H4 (cell line): ENCODE measurements around the gene MACROH2A1. TPM values are rescaled to one million over a fixed set of nuclear protein-coding genes. Genes with fewer than 3 reads are reported as not detected.
A peak's percentile ranks its signal among the peaks of the same experiment; 100 is the strongest.

ENCODE experiments used
- DNase-seq: peaks from one replicate; pipeline ENCODE4 v3.0.0-alpha.2; 2015; ENCODE audit warnings: low spot score
- total RNA-seq: library from RNA; depleted of rRNA; stranded (reverse); fragments of >200 nt; shearing (Covaris generic); gene quantifications from 2 replicates; pipeline ENCODE4 v1.2.3, GENCODE V29; 2014

MACROH2A1 gene
- total RNA-seq, 1 experiment from 2014 or later, result 270 TPM

DNA sequence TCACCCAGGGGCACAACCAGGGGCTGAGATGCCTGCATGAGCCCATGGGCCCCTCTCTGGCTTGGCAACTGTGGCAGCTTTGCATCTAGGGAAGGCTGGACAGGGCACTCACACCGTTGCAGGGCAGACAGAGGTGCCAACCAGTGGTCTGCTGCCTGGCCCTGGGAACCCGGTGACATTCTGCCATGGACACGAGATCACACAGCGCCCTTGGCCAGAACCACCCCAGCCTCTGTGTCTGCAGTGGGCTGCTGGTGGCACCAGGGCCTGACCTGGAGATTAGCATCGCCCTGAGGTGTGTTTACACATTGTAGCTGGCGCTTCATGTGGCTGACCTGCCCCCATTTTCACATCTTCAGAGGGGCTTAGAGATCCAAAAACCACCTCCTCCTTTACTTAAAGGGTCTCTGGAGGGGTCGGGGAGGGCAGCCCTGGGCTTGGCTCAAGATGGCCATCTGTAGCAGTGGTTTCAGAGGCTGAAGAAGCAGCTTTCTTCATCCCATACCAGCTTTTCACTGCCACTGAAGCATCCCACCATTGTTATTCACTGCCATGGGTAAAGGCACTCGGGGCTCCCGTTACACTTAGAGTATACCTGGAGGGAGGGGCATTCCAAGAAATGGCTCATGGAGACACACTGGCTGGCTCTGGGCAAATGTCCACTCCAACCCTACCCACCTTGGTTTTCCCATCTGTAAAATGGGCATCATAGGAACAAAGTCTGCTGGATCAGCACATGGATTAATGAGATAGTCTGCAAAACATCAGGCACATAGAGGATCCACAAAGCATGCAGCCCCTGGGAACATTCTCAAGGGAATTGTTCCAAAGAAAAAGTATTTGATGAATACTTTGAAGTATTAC lies 36.7 kb upstream of the MACROH2A1 start:
- no peak for DNase-seq

DNA sequence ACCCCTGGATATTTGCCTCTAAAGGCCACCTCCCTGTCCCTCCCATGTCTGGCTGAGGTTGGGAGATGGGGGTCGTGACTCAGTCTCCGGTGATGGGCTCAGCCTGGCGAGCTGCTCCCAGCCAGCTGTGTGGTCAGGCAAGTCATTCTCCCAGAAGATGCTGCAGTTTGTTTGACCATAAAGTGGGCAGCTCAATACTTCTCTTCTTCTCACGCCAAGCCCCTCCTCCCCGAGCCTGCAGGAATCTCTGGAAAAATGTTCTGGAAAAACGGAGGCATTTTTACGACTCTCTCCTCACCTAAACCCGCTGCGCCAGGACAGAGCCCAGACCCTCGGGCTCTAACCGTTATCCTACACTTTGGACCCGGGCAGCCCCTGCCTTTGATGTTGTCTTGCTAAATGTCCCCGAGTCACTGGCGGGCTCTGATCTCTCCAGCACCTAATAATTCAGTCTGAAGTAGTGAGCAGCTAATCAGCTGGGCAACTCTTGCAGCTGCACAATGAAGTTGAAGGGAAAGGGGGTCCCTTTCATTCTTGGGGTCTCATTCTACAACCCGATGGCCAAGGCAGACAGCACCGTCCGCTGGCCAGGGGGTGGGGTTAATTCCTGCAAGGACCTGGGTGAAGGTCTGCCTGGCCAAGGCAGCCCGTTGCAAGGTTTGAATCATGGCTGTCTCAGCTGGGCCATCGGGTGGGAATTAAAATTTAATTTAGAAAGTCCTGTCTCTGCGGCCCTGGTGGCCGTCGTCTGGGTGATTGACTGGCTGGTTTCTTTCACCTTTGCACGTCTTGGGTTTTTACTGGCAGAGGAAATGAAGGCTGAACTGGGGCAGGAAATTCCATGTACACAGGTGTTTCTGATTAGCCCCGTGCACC lies 35.8 kb upstream of the MACROH2A1 start:
- no peak for DNase-seq

DNA sequence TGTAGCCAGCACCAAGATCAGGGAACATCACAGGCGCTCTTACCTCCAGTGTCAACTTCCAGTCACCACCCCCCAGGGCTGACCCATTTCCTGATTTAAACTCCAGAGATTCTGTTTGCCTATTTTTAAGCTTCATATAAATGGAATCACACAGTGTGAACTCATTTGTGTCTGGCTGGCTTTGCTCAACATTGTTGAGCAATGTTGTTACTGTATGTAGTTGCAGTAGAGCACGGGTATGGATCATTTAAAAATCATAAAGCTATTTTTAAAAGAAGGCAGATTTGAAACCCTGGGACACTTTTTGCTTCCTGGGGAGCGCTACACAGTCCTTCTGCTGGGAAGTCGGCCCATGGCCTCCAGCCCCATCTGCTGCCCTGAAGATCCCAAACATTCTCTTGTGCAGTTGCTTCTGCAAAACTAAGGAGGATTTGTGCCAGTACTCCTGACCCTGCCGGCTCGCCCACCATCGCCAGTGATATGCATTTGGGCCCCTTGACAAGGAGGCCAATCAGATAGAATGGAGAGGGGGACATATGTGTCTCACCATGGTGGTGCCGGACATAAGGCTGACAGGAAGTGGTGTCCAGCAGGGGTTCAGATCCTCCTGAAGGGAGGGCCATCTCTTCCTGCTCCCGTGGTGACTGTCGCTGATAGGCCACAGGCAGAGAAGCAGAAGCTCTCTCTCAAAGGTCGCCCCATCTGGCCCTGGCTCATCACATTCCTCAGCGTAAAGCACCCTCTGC lies 34.8 kb upstream of the MACROH2A1 start:
- no peak for DNase-seq

DNA sequence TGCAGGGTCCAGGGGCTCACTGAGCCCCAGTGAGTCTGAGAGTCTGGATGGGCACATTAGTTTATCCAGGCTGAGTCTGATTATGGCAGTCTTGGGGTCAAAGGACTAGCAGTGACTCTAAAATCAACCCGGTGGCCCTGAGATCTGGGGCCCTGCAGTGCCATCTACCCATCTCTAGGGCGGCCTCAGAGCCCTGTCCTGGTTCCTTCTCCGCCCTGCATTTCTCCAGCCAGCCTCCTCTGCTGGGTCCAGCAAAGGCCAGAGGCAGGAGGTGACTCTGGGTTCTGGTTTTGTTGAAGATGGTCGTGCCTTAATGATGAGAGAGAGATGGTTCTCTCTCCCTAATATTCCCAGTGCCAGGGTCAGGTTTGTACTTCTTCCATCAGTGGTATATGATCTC lies 33.1 kb upstream of the MACROH2A1 start:
- DNase-seq, result no peak

DNA sequence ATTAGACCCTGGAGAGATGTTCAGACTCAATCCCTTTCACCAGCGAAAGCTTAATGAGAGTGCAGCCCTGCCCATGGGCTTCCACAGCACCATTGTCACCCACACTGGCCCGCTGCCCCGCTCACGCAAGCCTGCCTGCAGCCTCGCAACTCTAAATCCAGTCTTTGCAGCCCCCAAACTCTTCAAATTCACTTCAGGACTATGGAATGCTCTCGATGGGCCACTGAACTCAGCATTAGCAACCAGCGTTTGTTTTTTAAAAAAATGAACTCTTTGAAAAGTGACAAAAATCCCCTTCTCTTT lies 31.1 kb upstream of the MACROH2A1 start:
- no peak for DNase-seq

DNA sequence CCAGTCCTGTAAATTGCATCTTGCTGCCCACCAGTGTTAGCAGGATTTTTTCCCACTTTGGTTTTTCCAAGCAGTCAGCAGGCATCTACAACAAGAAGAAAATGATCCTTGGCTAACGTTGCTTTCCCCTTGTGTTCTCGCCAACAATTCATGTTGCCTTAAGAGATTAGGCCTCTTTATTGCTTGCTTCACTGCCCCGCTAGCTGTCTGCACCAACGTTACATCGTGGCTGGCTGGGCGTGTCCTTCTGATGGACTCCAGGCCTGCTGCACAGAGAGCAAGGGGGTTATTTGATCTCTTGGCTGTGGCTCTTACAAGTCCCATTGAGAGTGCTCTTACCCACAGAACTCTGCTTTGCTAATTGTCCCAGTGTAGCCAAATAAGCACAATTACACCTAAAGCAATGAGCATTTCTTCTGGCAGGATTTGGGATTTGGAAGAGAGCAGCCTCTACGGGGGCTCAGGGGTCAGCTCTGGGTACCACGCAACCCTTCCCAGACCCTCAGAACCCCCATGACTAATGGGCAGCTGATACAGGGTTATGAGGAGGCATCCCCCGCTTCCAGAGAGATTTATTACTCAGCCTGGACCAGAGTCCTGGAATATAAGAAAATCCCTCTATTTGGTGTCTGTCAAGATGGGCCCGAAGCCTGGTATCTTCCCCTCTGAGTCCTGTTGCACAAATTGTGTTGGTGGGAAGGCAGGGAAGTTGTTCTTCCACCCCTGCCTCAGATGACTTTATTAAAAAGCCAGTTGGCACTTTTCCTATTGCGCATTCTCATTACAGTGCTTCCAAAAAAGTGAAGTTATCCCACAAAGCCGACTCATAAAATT lies 30.5 kb upstream of the MACROH2A1 start:
- no peak for DNase-seq

DNA sequence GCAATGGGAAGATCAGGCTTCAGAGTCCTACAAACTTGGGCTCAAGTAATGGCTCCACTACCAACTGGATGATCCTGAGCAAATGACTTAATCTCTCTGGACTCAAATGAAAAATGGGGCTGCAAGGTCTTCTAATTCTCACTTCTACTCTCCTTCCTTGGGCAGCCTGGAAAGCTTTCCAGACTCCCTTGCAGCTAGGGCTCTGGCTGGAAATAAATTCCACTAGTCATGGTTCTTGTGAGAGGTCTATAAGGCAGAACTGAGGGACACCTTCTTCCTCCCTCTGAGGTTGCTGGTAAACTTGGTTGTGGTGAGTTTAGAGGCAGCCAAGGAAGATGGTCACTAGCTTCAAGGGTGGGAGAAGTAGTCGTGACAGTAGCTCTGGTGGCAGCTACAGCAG lies 29.6 kb upstream of the MACROH2A1 start:
- no peak for DNase-seq

DNA sequence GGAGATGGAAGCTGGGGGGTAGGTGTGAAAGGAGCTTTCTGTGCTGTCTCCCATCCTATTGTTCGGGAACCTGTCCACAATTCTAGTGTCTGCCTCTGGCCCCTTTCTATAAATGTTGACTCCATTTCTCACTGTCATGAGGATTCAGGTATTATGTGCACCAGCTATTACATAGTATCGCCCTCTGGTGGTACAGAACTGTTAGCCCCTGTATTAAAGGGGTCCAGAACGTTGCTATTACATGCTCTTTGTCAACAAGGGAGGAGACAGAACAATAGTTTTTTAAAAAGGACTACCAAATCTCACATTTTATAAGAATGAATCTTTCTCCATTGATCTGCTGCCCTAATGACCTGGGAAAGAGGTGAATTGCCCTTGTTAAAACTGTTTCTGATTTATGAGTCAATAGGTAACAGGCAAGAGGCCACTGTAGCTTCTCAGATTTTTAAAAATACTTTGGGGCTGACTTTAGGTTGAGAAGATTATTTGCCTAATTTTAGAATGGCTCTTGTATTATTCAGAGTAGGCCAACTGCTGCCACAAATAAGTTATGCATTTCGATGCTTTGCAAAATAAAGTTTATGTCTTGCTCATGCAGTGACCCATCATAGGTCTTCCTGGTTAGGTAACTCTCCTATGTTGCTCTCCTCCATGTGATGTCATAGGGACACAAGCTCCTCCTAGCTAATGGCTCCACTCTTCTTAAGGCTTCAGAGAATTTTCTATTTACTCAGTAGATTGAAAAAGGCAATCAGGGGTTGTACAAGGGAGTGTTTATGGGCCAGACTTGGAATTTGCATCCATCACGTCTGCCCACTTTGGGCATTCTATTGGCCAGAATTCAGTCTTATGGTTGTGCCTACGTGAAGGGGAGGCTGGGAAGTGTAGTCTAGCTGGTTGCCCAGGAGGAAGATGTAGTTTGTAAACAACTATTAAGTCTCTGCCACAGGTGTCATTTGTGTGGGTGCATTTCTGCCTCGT lies 27.4 kb upstream of the MACROH2A1 start:
- DNase-seq, result peak; percentile 54

DNA sequence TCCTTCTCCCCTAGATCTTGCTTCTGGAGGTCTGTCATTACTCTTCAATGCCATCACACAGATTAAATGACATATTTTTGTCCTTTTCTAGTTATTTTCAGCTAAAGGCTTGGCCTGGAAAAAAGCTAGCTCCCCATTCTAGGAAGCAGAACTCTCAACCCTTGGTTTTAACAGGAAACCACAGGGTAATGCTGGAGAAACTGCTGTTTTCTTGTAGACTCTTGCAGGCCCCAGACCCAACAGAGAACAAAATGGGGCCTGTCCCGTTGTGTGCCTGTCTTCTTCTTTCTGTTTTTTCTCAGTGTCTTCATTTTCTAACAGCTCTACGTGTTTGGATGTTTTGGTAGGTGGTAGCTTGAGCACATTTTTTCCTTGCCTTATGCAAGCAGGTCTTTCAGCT lies 26.6 kb upstream of the MACROH2A1 start:
- DNase-seq, result no peak

DNA sequence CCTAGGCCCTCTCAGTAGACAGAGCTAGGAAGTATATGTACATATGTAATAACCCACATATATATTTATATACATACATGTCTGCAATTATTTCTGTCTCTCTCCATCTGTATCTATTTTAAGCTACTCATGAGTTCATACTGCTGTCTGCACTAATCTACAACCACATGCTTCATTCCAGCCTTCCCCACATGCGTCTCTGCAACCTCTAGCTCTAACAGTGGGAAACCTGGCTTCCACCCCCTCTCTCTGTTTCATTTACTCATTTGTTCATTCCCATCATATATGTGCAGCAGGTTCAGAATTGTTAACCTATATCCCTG lies 24.8 kb upstream of the MACROH2A1 start:
- no peak for DNase-seq

DNA sequence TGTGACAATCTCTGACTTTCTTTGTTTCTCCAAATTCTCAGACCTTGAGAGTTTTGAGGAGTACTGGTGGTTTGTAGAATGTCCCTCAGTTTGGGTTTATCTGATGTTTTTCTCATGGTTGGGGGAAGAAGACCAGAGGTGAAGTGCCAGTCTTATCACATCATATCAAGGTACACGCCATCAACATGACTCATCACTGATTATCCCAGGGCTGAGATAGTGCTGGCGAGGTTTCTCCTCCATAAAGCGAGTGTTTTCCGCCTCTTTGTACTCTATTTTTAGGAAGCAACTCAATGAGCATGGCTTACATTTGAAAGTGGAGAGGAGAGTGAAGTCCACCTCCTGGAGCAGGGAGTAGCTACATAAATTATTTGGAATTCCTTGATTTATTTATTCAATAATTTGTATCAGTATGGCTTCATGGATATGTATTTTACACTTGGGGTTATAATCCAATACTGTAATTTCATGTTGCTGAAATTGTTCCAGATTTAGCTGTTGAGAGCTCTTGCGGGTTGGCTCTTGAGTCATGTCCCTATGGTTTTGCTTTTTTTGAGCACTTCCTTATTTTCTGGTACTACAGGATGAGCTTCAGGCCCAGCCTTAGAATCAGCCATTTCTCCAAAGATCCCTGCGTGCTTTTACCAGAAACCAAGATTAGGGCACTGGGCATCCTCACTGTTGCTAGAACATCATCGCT lies 24.3 kb upstream of the MACROH2A1 start:
- no peak for DNase-seq

DNA sequence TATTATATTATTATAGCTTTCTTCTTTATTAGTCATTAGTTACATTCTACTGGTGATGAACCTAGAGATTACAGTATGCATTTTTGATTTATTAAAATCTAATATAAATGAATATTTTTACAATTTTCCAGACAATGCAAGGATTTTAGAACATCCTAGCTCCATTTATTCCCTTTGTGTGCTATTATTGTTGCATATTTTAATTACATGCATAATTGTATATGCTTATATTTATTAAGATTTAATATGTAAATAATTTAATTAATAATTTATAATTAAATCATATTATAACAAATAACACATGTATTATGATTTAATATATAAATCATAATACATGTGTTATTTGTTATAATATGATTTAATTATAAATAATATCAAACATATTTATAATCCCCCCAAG lies 23.4 kb upstream of the MACROH2A1 start:
- DNase-seq, result no peak

DNA sequence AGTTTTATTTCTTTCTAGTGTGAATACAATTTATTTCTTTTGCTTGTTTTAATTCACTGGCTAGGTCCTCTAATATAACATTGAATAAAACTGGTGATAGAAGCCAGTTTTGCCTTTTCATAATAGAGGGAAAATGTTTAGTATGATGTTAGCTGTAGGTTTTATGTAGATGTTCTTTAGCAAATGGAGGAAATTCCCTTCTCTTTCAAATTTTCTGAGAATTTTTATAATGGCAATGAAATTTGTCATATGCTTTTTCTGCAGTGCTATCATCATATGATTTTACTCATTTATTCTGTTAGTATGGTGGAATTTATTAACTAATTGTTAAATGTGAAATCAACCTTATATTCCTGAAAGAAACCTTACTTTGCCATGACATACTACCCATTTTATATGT lies 18.1 kb upstream of the MACROH2A1 start:
- no peak for DNase-seq

DNA sequence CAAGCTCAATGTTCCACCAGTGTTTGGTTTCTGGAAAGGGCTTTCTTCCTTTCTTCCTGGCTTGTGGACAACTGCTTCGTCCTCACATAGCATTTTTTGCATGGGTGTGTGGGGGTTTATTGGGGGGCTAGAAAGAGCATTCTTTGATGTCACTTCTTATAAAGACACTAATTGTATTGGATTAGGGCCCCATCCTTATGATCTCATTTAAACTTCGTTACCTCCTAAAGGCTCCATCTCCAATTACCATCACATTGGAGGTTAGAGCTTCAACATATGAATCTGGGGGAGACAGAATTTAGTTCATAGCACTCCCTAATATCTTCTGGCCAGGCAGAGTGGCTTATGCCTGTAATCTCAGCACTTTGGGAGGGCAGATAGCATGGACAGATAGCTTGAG lies 6.1 kb upstream of the MACROH2A1 start:
- DNase-seq, result no peak

DNA sequence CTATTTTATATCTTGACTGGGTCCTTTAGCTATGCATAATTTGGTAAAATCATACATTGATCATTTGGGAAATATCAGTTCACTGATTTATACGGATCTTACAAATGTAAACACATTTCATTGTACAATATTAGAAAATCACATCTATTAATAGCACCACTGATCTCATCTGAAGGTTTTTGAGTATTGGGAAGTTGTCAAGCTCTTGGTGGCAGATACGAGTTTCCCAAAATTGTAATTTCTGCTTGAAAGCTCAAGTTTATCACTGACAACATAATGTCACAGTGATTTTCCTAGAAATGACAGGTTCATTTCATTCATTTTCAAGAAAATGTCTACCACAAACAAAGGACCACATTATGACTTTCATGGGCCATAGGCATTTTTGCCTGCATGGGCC lies 3.0 kb upstream of the MACROH2A1 start:
- no peak for DNase-seq

DNA sequence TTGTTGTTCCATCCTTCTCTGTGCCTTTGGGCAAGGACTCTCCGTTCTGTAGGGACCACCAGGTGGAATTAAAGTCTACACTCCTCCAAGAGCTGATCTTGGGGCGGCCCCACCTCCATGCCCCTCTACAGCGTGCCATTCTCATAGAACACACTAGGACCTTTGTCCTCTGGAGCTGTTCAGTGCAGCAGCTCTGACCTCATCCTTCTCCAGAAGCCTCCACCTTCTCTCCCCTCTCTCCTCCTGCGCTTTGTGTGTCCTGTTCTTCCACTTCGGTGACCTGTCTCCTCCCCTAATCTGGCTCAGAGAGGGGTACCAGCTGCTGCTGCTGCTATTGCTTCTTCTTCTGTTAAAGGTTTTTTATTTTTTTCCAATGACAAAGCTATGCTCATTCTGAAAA lies 1.8 kb upstream of the MACROH2A1 start:
- DNase-seq, result no peak

DNA sequence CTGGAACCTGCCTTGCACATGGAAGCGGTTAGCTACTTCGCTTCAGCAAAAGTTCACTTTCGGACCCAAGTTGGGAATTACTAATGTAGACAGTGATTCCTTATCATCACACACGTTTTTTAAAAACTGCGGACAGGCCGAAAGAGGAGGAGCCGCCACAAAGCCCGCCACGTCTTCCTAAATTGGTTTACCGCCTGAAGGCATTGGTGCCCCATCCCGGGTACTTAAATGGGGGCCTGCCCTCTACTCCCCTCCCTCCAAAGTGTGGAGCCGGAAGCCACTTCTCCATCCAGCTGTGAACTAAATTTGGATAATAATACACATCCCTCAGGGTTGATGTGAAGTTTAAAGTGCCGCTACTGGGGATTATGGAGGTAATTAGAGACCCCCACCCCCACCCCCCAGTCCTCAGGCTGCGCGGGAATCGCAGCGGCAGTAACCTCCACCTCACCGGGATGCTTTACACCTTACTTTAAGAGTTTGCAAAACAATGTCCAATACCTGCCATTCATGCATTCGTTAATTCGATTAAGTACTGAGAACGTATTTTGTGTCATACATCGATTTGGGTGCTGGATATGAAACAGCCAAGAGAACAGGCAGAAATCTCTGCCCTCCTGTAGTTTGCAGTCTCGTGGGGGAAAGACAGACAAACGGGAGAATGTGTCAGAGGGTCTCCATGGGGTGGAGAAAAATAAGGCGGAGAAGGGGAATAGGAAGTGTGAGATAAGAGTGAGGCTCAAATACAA lies 937 bp upstream of the MACROH2A1 start:
- DNase-seq, result no peak

DNA sequence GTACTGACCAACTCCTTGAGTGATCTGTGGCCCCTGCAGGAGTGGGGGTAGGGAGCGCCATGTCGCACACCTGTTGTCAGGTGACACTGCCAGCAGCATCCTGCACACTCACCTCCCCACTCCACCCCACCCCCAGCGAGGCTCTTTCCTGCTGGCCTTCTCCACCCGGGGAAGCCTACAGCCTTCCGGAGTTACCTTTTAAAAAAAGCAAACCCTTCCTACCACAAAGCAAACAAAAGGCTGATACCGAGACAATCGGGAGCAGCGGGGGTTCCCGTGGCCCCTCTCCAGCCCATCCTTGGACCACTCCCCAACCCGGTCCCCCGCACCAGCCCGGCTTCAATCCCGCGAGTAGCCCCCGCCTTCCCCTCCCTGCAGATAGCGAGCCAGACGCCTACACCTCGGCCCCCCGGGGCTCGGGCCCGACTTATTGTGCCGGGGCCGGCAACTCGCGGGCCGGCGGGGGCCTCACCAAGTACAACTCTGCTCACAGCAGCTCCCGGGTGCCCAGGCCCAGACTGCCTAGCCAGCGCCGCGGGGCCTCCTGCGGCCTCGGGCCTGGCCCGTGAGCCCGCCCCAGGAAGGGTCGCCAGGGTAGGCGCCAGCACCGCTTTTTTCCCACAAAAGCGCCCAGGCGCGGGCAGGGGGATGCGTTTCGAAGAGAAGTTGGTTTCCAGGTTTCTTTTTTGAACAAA lies 724 bp downstream of the MACROH2A1 start:
- DNase-seq, result no peak

DNA sequence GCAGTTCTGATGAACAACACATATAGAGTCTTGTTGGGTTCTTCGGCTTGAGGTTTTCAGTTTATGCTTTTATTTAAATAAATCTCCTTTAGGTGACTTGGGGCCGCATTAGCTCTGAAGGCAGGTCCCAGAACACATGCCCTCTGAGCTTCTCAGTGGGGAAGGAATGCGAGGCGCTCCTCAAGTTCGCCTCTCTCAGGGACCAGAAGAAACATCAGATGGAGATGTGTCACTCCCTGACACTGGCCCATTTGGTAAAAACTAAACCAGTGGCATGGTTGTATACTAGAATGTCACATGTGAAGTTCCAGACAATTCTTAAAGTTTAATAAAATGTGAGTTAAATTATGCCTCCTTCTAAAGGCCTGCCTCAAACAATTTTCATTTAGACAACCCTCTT lies 1.9 kb downstream of the MACROH2A1 start:
- DNase-seq, result no peak
